ENCODE measurements around the gene XXYLT1. TPM values are rescaled to one million over a fixed set of nuclear protein-coding genes. Genes with fewer than 3 reads are reported as not detected.
A peak's percentile ranks its signal among the peaks of the same experiment; 100 is the strongest.

XXYLT1 gene
- total and polyA plus RNA-seq, 9 of the 15 experiments (the other 6 are each of a cell fraction or from before 2014, with no cell fraction given), result 1.9 to 18.9 (median 15.0) TPM

DNA sequence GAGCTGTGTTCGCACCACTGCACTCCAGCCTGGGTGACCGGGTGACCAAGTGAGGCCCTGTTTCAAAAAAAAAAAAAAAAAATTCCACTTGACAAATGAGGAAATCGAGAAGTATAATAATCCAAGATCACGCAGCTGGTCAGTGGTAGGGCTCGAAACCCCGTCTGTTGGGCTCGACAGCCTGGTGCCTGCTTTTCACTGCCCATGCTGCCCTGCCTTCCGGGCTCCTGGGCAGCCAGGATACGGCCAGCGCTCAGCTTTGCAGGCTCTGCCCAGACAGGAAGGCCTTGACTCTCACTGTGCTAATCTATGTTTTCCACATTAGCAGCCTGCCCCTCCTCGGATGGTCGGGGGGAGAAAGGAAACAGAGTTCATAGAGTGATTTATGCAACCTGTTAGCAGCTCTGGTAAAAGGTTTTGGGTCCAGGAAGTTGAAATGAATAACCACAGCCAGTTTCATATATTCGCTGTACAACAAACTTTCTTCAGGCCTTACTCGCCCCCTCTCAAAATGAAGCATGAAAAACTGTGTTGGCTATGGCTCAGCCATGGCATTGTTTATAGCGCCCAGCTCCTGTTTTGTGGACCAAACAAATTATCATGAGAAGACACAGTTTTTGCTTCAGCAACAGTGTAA is 108.8 kb downstream of the XXYLT1 start (continued):
- TF ChIP-seq, protein P1, sequence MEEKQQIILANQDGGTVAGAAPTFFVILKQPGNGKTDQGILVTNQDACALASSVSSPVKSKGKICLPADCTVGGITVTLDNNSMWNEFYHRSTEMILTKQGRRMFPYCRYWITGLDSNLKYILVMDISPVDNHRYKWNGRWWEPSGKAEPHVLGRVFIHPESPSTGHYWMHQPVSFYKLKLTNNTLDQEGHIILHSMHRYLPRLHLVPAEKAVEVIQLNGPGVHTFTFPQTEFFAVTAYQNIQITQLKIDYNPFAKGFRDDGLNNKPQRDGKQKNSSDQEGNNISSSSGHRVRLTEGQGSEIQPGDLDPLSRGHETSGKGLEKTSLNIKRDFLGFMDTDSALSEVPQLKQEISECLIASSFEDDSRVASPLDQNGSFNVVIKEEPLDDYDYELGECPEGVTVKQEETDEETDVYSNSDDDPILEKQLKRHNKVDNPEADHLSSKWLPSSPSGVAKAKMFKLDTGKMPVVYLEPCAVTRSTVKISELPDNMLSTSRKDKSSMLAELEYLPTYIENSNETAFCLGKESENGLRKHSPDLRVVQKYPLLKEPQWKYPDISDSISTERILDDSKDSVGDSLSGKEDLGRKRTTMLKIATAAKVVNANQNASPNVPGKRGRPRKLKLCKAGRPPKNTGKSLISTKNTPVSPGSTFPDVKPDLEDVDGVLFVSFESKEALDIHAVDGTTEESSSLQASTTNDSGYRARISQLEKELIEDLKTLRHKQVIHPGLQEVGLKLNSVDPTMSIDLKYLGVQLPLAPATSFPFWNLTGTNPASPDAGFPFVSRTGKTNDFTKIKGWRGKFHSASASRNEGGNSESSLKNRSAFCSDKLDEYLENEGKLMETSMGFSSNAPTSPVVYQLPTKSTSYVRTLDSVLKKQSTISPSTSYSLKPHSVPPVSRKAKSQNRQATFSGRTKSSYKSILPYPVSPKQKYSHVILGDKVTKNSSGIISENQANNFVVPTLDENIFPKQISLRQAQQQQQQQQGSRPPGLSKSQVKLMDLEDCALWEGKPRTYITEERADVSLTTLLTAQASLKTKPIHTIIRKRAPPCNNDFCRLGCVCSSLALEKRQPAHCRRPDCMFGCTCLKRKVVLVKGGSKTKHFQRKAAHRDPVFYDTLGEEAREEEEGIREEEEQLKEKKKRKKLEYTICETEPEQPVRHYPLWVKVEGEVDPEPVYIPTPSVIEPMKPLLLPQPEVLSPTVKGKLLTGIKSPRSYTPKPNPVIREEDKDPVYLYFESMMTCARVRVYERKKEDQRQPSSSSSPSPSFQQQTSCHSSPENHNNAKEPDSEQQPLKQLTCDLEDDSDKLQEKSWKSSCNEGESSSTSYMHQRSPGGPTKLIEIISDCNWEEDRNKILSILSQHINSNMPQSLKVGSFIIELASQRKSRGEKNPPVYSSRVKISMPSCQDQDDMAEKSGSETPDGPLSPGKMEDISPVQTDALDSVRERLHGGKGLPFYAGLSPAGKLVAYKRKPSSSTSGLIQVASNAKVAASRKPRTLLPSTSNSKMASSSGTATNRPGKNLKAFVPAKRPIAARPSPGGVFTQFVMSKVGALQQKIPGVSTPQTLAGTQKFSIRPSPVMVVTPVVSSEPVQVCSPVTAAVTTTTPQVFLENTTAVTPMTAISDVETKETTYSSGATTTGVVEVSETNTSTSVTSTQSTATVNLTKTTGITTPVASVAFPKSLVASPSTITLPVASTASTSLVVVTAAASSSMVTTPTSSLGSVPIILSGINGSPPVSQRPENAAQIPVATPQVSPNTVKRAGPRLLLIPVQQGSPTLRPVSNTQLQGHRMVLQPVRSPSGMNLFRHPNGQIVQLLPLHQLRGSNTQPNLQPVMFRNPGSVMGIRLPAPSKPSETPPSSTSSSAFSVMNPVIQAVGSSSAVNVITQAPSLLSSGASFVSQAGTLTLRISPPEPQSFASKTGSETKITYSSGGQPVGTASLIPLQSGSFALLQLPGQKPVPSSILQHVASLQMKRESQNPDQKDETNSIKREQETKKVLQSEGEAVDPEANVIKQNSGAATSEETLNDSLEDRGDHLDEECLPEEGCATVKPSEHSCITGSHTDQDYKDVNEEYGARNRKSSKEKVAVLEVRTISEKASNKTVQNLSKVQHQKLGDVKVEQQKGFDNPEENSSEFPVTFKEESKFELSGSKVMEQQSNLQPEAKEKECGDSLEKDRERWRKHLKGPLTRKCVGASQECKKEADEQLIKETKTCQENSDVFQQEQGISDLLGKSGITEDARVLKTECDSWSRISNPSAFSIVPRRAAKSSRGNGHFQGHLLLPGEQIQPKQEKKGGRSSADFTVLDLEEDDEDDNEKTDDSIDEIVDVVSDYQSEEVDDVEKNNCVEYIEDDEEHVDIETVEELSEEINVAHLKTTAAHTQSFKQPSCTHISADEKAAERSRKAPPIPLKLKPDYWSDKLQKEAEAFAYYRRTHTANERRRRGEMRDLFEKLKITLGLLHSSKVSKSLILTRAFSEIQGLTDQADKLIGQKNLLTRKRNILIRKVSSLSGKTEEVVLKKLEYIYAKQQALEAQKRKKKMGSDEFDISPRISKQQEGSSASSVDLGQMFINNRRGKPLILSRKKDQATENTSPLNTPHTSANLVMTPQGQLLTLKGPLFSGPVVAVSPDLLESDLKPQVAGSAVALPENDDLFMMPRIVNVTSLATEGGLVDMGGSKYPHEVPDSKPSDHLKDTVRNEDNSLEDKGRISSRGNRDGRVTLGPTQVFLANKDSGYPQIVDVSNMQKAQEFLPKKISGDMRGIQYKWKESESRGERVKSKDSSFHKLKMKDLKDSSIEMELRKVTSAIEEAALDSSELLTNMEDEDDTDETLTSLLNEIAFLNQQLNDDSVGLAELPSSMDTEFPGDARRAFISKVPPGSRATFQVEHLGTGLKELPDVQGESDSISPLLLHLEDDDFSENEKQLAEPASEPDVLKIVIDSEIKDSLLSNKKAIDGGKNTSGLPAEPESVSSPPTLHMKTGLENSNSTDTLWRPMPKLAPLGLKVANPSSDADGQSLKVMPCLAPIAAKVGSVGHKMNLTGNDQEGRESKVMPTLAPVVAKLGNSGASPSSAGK (IDR thresholded peaks at IDR 0.05), result no peak
- TF ChIP-seq ZNF274 (IDR thresholded peaks at IDR 0.05; ENCODE audit: borderline replicate concordance, low read depth, low read length), result no peak
- no peak for TF ChIP-seq FOXK2 (conservative IDR thresholded peaks at IDR 0.05 in 1 of 2, IDR thresholded peaks at IDR 0.05 in 1 of 2; ENCODE audit: low read depth in 2 of 2)
- TF ChIP-seq NONO (IDR thresholded peaks at IDR 0.05; ENCODE audit: low read depth in 2 of 2, low read length in 1 of 2), result no peak
- no peak for TF ChIP-seq BRCA1 (IDR thresholded peaks at IDR 0.05)
- TF ChIP-seq BRCA1 (CRISPR knock-in tag; IDR thresholded peaks at IDR 0.05), result no peak
- no peak for TF ChIP-seq MBD2 (IDR thresholded peaks at IDR 0.05; ENCODE audit: borderline replicate concordance, low read depth)
- no peak for TF ChIP-seq TGIF2 (CRISPR knock-in tag; IDR thresholded peaks at IDR 0.05)
- TF ChIP-seq KDM5B (IDR thresholded peaks at IDR 0.05; ENCODE audit: insufficient replicate concordance, low read depth, low read length), result no peak
- TF ChIP-seq KLF1 (tag; IDR thresholded peaks at IDR 0.05), result no peak
- no peak for TF ChIP-seq ZNF263 (CRISPR knock-in tag; IDR thresholded peaks at IDR 0.05; ENCODE audit: borderline replicate concordance)
- TF ChIP-seq PURB (CRISPR knock-in tag; IDR thresholded peaks at IDR 0.05; ENCODE audit: low read depth), result no peak
- TF ChIP-seq XRCC5 (IDR thresholded peaks at IDR 0.05; ENCODE audit: low read depth, low read length), result no peak
- TF ChIP-seq YBX1 (IDR thresholded peaks at IDR 0.05), result no peak
- no peak for TF ChIP-seq CSDE1 (IDR thresholded peaks at IDR 0.05)
- peak; percentile 24; the same call in 1 of the 2 replicates for TF ChIP-seq KLF16 (IDR thresholded peaks at IDR 0.05)
- TF ChIP-seq POLR2G (IDR thresholded peaks at IDR 0.05; ENCODE audit: low read depth, low read length), result peak; percentile 40; the same call in 1 of the 2 replicates
- no peak for TF ChIP-seq NFATC3 (IDR thresholded peaks at IDR 0.05)

Measured in K562 (cell line).